Left lung (tissue), 10 donors: ENCODE data around the gene SLC25A21. TPM values are rescaled to one million over a fixed set of nuclear protein-coding genes. Genes with fewer than 3 reads are reported as not detected.

ENCODE experiments used
- ATAC-seq: fragments of 200-7000 bp; cut with Tn5 transposase; one replicate; pipeline ENCODE4 v1.9.1; 2020; ENCODE audit warnings: moderate library complexity
- DNase-seq, 4 donors: peaks; one replicate each; pipeline ENCODE4 v3.0.0-alpha.2; 2013 to 2020
- H3K27ac ChIP-seq, 2 donors: fragments of 200-600 bp; sonication (generic) in 1 of 2; one replicate each; pipeline versions ENCODE4 v1.5.0 to v1.8.0; 2020 to 2021
- H3K27me3 ChIP-seq, 2 donors: fragments of 200-600 bp; sonication (generic) in 1 of 2; one replicate each; pipeline versions ENCODE4 v1.5.0 to v1.8.0; 2020 to 2021
- H3K36me3 ChIP-seq, 2 donors: fragments of 200-600 bp; sonication (generic) in 1 of 2; one replicate each; pipeline versions ENCODE4 v1.5.0 to v1.8.0; 2020 to 2021
- H3K4me1 ChIP-seq, 2 donors: fragments of 200-600 bp; one replicate each; pipeline ENCODE4 v1.8.0; 2021
- H3K4me3 ChIP-seq, 2 donors: fragments of 200-600 bp; sonication (generic) in 1 of 2; one replicate each; pipeline versions ENCODE4 v1.5.0 to v1.8.0; 2020 to 2021; ENCODE audit warnings: mild to moderate bottlenecking in 1 of 2
- H3K9me3 ChIP-seq, 2 donors: fragments of 200-600 bp; sonication (generic) in 1 of 2; one replicate each; pipeline versions ENCODE4 v1.5.0 to v1.8.0; 2020 to 2021
- CTCF ChIP-seq, 2 donors: fragments of 200-600 bp; sonication (generic) in 1 of 2; IDR thresholded peaks; one replicate each; pipeline versions ENCODE4 v1.5.0 to v1.8.0; 2021; ENCODE audit warnings: antibody characterized with exemption in 2 of 2
- intact Hi-C, 2 donors: fragments of 100-400 bp; cut with DNase I; formaldehyde crosslinking; loops; one replicate each; pipeline versions ENCODE4 v1.11.2 to v1.14.2; 2022
- polyA plus RNA-seq, 6 donors: library from polyadenylated mRNA; unstranded; fragments of 120-200 nt; gene quantifications; one replicate each; pipeline ENCODE4 v1.2.1, GENCODE V29; 2013; ENCODE audit not compliant: insufficient read length in 6 of 6
- total RNA-seq, 2 donors: library from RNA; stranded (reverse); fragmentation: NEBNext Ultra II Directional; extraction: Animal tissue kit (Norgen Biotek cat#: 25700); gene quantifications; one replicate each; pipeline ENCODE4 v1.2.1, GENCODE V29; 2021
- donor health status: DM: no; HTN: yes; CAD: no.
- donor health status: DM: no; HTN: no; CAD: no.

Gene SLC25A21
- total and polyA plus RNA-seq, 8 donors: 0.47 to 3.7 (median 2.7) TPM

- no peak for ATAC-seq
- H3K4me1 ChIP-seq: no peaks in the 10 kb centered on the region
- intact Hi-C loops: no loop called here
Measured at GRCh38 chr14:36751920-36752319, 420.5 kb downstream of the SLC25A21 start.

DNA sequence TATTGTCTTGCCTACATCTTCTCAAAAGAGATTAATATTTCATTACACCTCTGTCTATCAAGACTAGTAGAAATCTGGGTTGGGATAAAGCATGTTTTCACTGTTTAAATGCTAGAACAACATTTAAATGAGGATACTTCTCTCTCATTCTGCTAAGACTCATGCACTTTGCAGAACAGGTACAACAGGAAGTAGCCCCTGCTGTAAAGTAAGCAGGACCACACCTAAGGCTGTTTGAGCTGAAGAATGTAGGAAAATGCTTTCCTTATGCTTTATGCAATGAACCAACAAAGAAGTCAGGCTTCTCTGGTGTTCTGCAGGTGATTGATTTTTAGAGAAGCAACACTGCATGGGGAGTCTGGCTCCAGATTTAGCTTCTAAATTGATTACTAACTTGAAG is 421.3 kb downstream of the SLC25A21 start:
- intact Hi-C loops: no loop called here
- TF ChIP-seq CTCF (IDR thresholded peaks at IDR 0.05): no peak
- Histone ChIP-seq H3K27ac (no peak overlapping the region), H3K27me3 (no peaks in the 10 kb centered on the region), H3K4me1 (no peaks in the 10 kb centered on the region), H3K36me3 (no peaks in the 10 kb centered on the region), H3K4me3 (no peak overlapping the region), H3K9me3 (peaks cover 0 to 12% of the 10 kb centered on the region in 2 donors)
- DNase-seq: peak in 1 of 4 donors; percentile 61
- peak; percentile 83 for ATAC-seq

More at GRCh38 chr14:36751920-36752319, 420.5 kb downstream of the SLC25A21 start:
- TF ChIP-seq CTCF (IDR thresholded peaks at IDR 0.05): no peak
- H3K27me3 ChIP-seq: no peaks in the 10 kb centered on the region
- H3K27ac ChIP-seq: no peak overlapping the region
- DNase-seq: no peak
- no peaks in the 10 kb centered on the region for H3K36me3 ChIP-seq
- no peak overlapping the region for H3K4me3 ChIP-seq
- peaks cover 0 to 12% of the 10 kb centered on the region in 2 donors for H3K9me3 ChIP-seq

DNA sequence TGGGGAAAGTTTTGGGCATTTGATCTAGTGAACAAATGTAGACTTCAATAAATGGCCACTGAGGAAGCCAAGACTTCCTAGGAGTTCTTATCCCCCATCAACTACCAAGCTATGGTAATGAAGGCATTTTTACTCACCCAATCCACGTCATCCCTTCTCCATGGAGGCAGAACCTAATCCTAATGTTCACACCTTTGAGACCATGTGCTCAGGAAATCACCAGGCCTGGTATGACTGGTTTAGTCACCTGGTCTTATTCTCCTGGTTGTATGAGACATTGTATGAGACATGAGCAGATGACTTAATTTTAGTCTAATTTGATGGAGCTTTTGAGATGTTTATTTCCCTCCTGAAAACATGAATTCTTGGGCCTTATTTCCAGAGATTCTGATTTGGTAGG is 422.2 kb downstream of the SLC25A21 start:
- intact Hi-C loops: no loop called here
- no peaks in the 10 kb centered on the region for H3K36me3 ChIP-seq
- peaks cover 0 to 16% of the 10 kb centered on the region in 2 donors for H3K9me3 ChIP-seq
- no peak for DNase-seq
- no peaks in the 10 kb centered on the region for H3K27me3 ChIP-seq
- no peaks in the 10 kb centered on the region for H3K4me1 ChIP-seq
- TF ChIP-seq CTCF (IDR thresholded peaks at IDR 0.05): no peak
- no peak for ATAC-seq
- no peak overlapping the region for H3K27ac ChIP-seq
- no peak overlapping the region for H3K4me3 ChIP-seq

DNA sequence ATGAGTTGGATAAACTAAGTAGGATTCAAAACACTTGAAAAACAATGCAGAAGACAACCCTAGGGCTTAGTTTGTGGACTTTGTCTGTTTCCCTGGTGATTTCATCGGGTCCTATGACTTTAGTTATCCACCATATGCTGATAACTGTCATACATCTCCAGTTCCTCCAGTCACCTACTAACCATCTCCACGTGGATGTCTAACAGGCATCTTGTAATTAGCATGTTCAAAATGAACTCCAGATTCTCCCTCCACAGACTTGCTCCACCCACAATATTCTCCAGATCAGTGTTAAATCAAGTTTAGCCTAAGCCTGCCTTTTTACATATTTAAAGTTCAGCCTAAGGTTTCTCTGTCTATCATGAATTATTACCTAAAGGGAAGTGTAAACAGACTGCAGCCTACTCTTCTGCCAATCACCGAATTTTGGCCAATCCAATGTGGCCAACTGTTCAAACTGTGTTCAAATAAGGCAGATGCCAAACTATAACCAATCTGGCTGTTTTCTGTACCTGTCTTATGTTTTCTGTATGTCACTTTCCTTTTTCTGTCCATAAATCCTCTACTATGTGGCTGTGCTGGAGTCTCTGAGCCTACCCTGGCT is 423.7 kb downstream of the SLC25A21 start:
- no peaks in the 10 kb centered on the region for H3K4me1 ChIP-seq
- no peak for TF ChIP-seq CTCF (IDR thresholded peaks at IDR 0.05)
- H3K27ac ChIP-seq: no peak overlapping the region
- no peak for DNase-seq
- no peaks in the 10 kb centered on the region for H3K36me3 ChIP-seq
- H3K4me3 ChIP-seq: no peak overlapping the region
- H3K9me3 ChIP-seq: peaks cover 0 to 29% of the 10 kb centered on the region in 2 donors
- no peak for ATAC-seq
- intact Hi-C loops: no loop called here
- no peaks in the 10 kb centered on the region for H3K27me3 ChIP-seq

- H3K36me3 ChIP-seq: no peaks in the 10 kb centered on the region
- no peak overlapping the region for H3K27ac ChIP-seq
- H3K4me3 ChIP-seq: no peak overlapping the region
- no peak for DNase-seq
- no peaks in the 10 kb centered on the region for H3K27me3 ChIP-seq
- peaks cover 0 to 25% of the 10 kb centered on the region in 2 donors for H3K9me3 ChIP-seq
- no peaks in the 10 kb centered on the region for H3K4me1 ChIP-seq
- intact Hi-C loops: no loop called here
- TF ChIP-seq CTCF (IDR thresholded peaks at IDR 0.05): peak in 1 of 2 donors; percentile 31
- ATAC-seq: peak; percentile 21
Measured at GRCh38 chr14:36747411-36748184, 424.8 kb downstream of the SLC25A21 start.
